ENCODE results near the gene STK24.

GRCh38 chr13:98586400-98587345, 9.8 kb upstream of the STK24 start:
- no peak for TF ChIP-seq EZH2phosphoT487 (conservative IDR thresholded peaks at IDR 0.05; ENCODE audit: low read length)
- no peak for TF ChIP-seq CTCF (IDR thresholded peaks at IDR 0.05; ENCODE audit: insufficient read depth, low read length, poor library complexity, severe bottlenecking)

Data from SU-DHL-6 (cell line).